Endothelial cell of umbilical vein (primary cell): ENCODE measurements around the gene CNOT11. TPM values are rescaled to one million over a fixed set of nuclear protein-coding genes. Genes with fewer than 3 reads are reported as not detected.

Experiments
- BruUV-seq: library from RNA; stranded (reverse); fragments of 400-500 nt; replicated peaks from 2 replicates; lab custom pipeline; 2021; lab: Mats Ljungman, UMichigan
- CTCF ChIA-PET: fragments of 300-600, 350-600 bp; sonication (Branson Sonifier 250); formaldehyde crosslinking; loops from one replicate; lab custom pipeline; 2021; ENCODE audit warnings: antibody characterized with exemption, inconsistent platforms; lab: Charles Lee
- POLR2A ChIA-PET: fragments of 300-600, 350-600 bp; sonication (Branson Sonifier 250); formaldehyde crosslinking; loops from one replicate; lab custom pipeline; 2021; ENCODE audit warnings: antibody characterized with exemption, inconsistent platforms; lab: Charles Lee
- DNase-seq: peaks from one replicate; pipeline ENCODE4 v3.0.0-alpha.2; 2011; ENCODE audit warnings: low read depth, low spot score
- FAIRE-seq: peaks from 2 replicates; lab custom pipeline; 2011; peaks lifted over from hg19 to GRCh38; lab: Jason Lieb, UNC
- H2AFZ ChIP-seq: 2 replicates; pipeline ENCODE4 v1.6.0; 2012; ENCODE audit warnings: low read depth, low read length, control low read depth, inconsistent platforms
- H3K27ac ChIP-seq: 2 replicates; pipeline ENCODE4 v1.5.1; 2011; ENCODE audit warnings: low read depth, mild to moderate bottlenecking, control low read depth, low read length, moderate library complexity; ENCODE audit not compliant: insufficient read depth
- H3K27me3 ChIP-seq, 2 experiments: 2 replicates each; pipeline versions ENCODE4 v1.6.0 to v1.6.1; 2011; ENCODE audit warnings: low read length in 2 of 2, mixed read lengths in 1 of 2; ENCODE audit not compliant: control insufficient read depth in 2 of 2, insufficient read depth in 2 of 2
- H3K36me3 ChIP-seq, 2 experiments: 2 replicates in 1 of 2; 3 replicates in 1 of 2; pipeline ENCODE4 v1.5.1; 2011; ENCODE audit warnings: low read length in 2 of 2, mild to moderate bottlenecking in 1 of 2, moderate library complexity in 1 of 2; ENCODE audit not compliant: control insufficient read depth in 2 of 2, insufficient read depth in 2 of 2; ENCODE audit errors: extremely low read depth in 1 of 2
- H3K4me1 ChIP-seq: 3 replicates; pipeline ENCODE4 v1.5.1; 2011; ENCODE audit warnings: mild to moderate bottlenecking, low read length; ENCODE audit not compliant: control insufficient read depth, insufficient read depth; ENCODE audit errors: extremely low read depth
- H3K4me2 ChIP-seq: 2 replicates; pipeline ENCODE4 v1.6.1; 2011; ENCODE audit warnings: low read length, control low read depth, mixed read lengths; ENCODE audit not compliant: insufficient read depth
- H3K4me3 ChIP-seq, 3 experiments: fragments of 200-600 bp in 1 of 3; sonication (generic), shearing (Covaris generic) in 1 of 3; replicated peaks in 1 of 3; 2 replicates each; pipeline ENCODE4 v1.5.1; 2011 to 2016; ENCODE audit warnings: control low read depth in 3 of 3, low read length in 3 of 3, mild to moderate bottlenecking in 2 of 3, inconsistent platforms in 1 of 3, low read depth in 1 of 3, moderate library complexity in 1 of 3; ENCODE audit not compliant: insufficient read depth in 1 of 3
- H3K79me2 ChIP-seq: 2 replicates; pipeline ENCODE4 v1.6.0; 2012; ENCODE audit warnings: low read length, inconsistent platforms; ENCODE audit not compliant: control insufficient read depth, insufficient read depth
- H3K9ac ChIP-seq: replicated peaks from 2 replicates; pipeline ENCODE3; 2011; ENCODE audit warnings: low read length, control low read depth; ENCODE audit not compliant: insufficient read depth; ENCODE audit errors: extremely low read depth
- H3K9me1 ChIP-seq: replicated peaks from 3 replicates; pipeline ENCODE4 v1.6.0; 2011; ENCODE audit warnings: mild to moderate bottlenecking, low read length; ENCODE audit not compliant: control insufficient read depth, insufficient read depth; ENCODE audit errors: extremely low read depth
- H3K9me3 ChIP-seq: replicated peaks from 2 replicates; pipeline ENCODE4 v1.5.1; 2012; ENCODE audit warnings: low read length, inconsistent platforms; ENCODE audit not compliant: control insufficient read depth, insufficient read depth
- H4K20me1 ChIP-seq: replicated peaks from 2 replicates; pipeline ENCODE3; 2011; ENCODE audit warnings: mild to moderate bottlenecking, low read length; ENCODE audit not compliant: control insufficient read depth, insufficient read depth; ENCODE audit errors: extremely low read depth
- CTCF ChIP-seq, 2 donors: IDR thresholded peaks; 1 replicate in 1 of 2; 2 replicates in 1 of 2; pipeline ENCODE4 v1.5.1; 2011; ENCODE audit warnings: low read length in 2 of 2, mild to moderate bottlenecking in 2 of 2, moderate library complexity in 2 of 2, control low read depth in 1 of 2, inconsistent platforms in 1 of 2, low read depth in 1 of 2; ENCODE audit not compliant: insufficient read depth in 1 of 2; ENCODE audit errors: extremely low read depth in 1 of 2
- EZH2 ChIP-seq: IDR thresholded peaks from 2 replicates; pipeline ENCODE4 v1.6.1; 2012; ENCODE audit warnings: borderline replicate concordance, low read depth, mild to moderate bottlenecking, moderate library complexity, low read length, inconsistent platforms; ENCODE audit not compliant: severe bottlenecking
- FOS ChIP-seq: IDR thresholded peaks from 2 replicates; pipeline ENCODE4 v1.6.1; 2011; ENCODE audit warnings: mild to moderate bottlenecking, low read length, moderate library complexity, borderline replicate concordance; ENCODE audit not compliant: insufficient read depth
- GATA2 ChIP-seq: IDR thresholded peaks from 2 replicates; pipeline ENCODE4 v1.7.0; 2011; ENCODE audit warnings: low read depth, mild to moderate bottlenecking, moderate library complexity, mixed read lengths, low read length; ENCODE audit not compliant: insufficient read length, insufficient read depth
- JUN ChIP-seq: IDR thresholded peaks from 2 replicates; pipeline ENCODE4 v1.6.1; 2011; ENCODE audit warnings: borderline replicate concordance, low read depth; ENCODE audit not compliant: insufficient read length, insufficient read depth
- MAX ChIP-seq: IDR thresholded peaks from 2 replicates; pipeline ENCODE4 v1.6.1; 2011; ENCODE audit not compliant: insufficient read depth, insufficient read length
- MYC ChIP-seq: IDR thresholded peaks from one replicate; pipeline ENCODE4 v1.6.1; 2011; ENCODE audit warnings: mild to moderate bottlenecking, low read depth, low read length
- POLR2A ChIP-seq: IDR thresholded peaks from 2 replicates; pipeline ENCODE4 v1.6.1; 2012; ENCODE audit warnings: low read depth, mild to moderate bottlenecking, control low read depth, low read length
- POLR2AphosphoS5 ChIP-seq: IDR thresholded peaks from 2 replicates; pipeline ENCODE4 v1.6.1; 2012; ENCODE audit warnings: low read depth, mild to moderate bottlenecking, control low read depth, low read length, moderate library complexity; ENCODE audit not compliant: insufficient read depth
- dilution Hi-C: fragments of 300-500 bp; cut with MboI; formaldehyde crosslinking; loops from one replicate; pipeline ENCODE4 v1.15.0; 2019; ENCODE audit warnings: low sequenced_read_pairs; ENCODE audit not compliant: extremely low pct_ligation_motif_present
- intact Hi-C: fragments of 100-400 bp; cut with micrococcal nuclease; formaldehyde crosslinking; loops from one replicate; pipeline ENCODE4 v1.10.0; 2022
- polyA plus RNA-seq, 4 experiments: library from polyadenylated mRNA; depleted of rRNA in 3 of 4; stranded (reverse) in 3 of 4; unstranded in 1 of 4; fragments of >200 nt; gene quantifications; 2 replicates each; pipeline versions ENCODE4 v1.2.1 to v1.2.3, GENCODE V29; 2011 to 2012; ENCODE audit warnings: missing spikeins in 1 of 4
- total RNA-seq: library from RNA; stranded (reverse); gene quantifications from 2 replicates; pipeline ENCODE4 v1.2.3, GENCODE V29; 2021

CNOT11 gene
- total and polyA plus RNA-seq, 2 donors (not counting 3 experiments of a cell fraction or from before 2014, with no cell fraction given), result 40.5 to 44.3 TPM

GRCh38 chr2:101290711-101291110, 38.0 kb downstream of the CNOT11 start:
- Histone ChIP-seq H3K79me2 (peaks cover 65% of the 10 kb centered on the region), H3K27me3 (no peaks in the 10 kb centered on the region), H2AFZ (no peak overlapping the region), H3K9ac (no peak overlapping the region), H4K20me1 (peaks cover 2% of the 10 kb centered on the region), H3K4me3 (no peak overlapping the region), H3K27ac (no peak overlapping the region), H3K9me3 (no peaks in the 10 kb centered on the region), H3K4me2 (no peak overlapping the region), H3K36me3 (peaks cover 9 to 12% of the 10 kb centered on the region in 2 experiments), H3K9me1 (no peaks in the 10 kb centered on the region), H3K4me1 (peaks cover 18% of the 10 kb centered on the region)
- FAIRE-seq, result no peak
- TF ChIP-seq MAX, result no peak
- no peak for TF ChIP-seq EZH2
- TF ChIP-seq MYC, result no peak
- no peak for TF ChIP-seq FOS
- no peak for TF ChIP-seq POLR2AphosphoS5
- no peak for TF ChIP-seq POLR2A
- no peak for TF ChIP-seq JUN
- ChIA-PET CTCF (no interaction called here), POLR2A (no interaction called here)
- no TSS peak for BruUV-seq
- intact Hi-C loops, result no loop called here
- dilution Hi-C loops, result no loop called here
- DNase-seq, result no peak

GRCh38 chr2:101291973-101292372, 39.3 kb downstream of the CNOT11 start:
- ChIA-PET CTCF (no interaction called here), POLR2A (no interaction called here)
- Histone ChIP-seq H3K27ac (no peak overlapping the region), H4K20me1 (peaks cover 2% of the 10 kb centered on the region), H3K9me1 (no peaks in the 10 kb centered on the region), H3K4me3 (no peak overlapping the region), H3K4me2 (no peak overlapping the region), H3K9me3 (no peaks in the 10 kb centered on the region), H3K4me1 (peaks cover 28% of the 10 kb centered on the region), H3K27me3 (no peaks in the 10 kb centered on the region), H3K79me2 (peaks cover 76% of the 10 kb centered on the region), H2AFZ (no peak overlapping the region), H3K36me3 (peaks cover 7 to 8% of the 10 kb centered on the region in 2 experiments), H3K9ac (no peak overlapping the region)
- TF ChIP-seq POLR2AphosphoS5 (no peak), GATA2 (no peak), POLR2A (no peak), FOS (no peak), CTCF (IDR thresholded peaks at IDR 0.05; ENCODE audit: extremely low read depth in 1 of 2, insufficient read depth in 1 of 2, low read depth in 1 of 2, low read length in 2 of 2) (no peak), JUN (no peak), MYC (no peak), EZH2 (no peak), MAX (no peak)
- intact Hi-C loops, result no loop called here
- dilution Hi-C loops, result no loop called here
- DNase-seq, result no peak
- BruUV-seq, result no TSS peak
- no peak for FAIRE-seq
